Ishikawa (cell line): ENCODE data around the gene DLST.

Experiments
- CREB1 ChIP-seq: IDR thresholded peaks from 2 replicates; pipeline ENCODE4 v1.6.1; 2012; ENCODE audit warnings: low read depth
- EGR1 ChIP-seq: IDR thresholded peaks from 2 replicates; pipeline ENCODE4 v1.6.1; 2012
- EP300 ChIP-seq: IDR thresholded peaks from 2 replicates; pipeline ENCODE4 v1.6.1; 2012; ENCODE audit warnings: borderline replicate concordance
- RAD21 ChIP-seq: IDR thresholded peaks from 2 replicates; pipeline ENCODE4 v1.6.1; 2012; ENCODE audit warnings: low read depth
- TCF12 ChIP-seq: IDR thresholded peaks from 2 replicates; pipeline ENCODE4 v1.6.1; 2012; ENCODE audit warnings: low read depth
- ZBTB7A ChIP-seq: IDR thresholded peaks from 2 replicates; pipeline ENCODE4 v1.6.1; 2012; ENCODE audit warnings: low read depth
- TF ChIP-seq, protein P1 (sequence below): IDR thresholded peaks from 2 replicates; pipeline ENCODE4 v1.6.1; 2012; ENCODE audit warnings: low read depth, mild to moderate bottlenecking

DNA sequence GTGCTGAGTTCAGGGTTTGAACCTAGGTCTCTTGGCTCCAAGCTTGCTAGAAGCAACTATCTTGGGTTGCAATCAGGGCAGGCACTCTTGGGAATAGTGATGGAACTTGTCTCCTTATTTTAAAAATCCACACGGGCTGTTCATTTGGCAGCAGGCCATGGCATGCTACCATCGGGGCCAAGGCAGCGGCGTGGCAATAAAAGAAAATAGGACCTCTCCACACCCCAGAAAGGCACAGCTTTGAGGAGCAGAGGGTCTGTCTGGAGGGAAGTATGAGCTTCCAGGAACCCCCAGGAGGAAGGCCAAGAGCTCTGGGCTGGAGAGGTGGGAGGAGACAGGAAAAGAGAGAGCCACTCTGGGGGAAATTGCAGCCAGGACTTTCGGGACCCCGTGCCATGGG lies 26.0 kb downstream of the DLST start:
- TF ChIP-seq ZBTB7A (no peak), CREB1 (no peak), EGR1 (no peak), EP300 (no peak), RAD21 (no peak), TCF12 (no peak)
- TF ChIP-seq, protein P1, sequence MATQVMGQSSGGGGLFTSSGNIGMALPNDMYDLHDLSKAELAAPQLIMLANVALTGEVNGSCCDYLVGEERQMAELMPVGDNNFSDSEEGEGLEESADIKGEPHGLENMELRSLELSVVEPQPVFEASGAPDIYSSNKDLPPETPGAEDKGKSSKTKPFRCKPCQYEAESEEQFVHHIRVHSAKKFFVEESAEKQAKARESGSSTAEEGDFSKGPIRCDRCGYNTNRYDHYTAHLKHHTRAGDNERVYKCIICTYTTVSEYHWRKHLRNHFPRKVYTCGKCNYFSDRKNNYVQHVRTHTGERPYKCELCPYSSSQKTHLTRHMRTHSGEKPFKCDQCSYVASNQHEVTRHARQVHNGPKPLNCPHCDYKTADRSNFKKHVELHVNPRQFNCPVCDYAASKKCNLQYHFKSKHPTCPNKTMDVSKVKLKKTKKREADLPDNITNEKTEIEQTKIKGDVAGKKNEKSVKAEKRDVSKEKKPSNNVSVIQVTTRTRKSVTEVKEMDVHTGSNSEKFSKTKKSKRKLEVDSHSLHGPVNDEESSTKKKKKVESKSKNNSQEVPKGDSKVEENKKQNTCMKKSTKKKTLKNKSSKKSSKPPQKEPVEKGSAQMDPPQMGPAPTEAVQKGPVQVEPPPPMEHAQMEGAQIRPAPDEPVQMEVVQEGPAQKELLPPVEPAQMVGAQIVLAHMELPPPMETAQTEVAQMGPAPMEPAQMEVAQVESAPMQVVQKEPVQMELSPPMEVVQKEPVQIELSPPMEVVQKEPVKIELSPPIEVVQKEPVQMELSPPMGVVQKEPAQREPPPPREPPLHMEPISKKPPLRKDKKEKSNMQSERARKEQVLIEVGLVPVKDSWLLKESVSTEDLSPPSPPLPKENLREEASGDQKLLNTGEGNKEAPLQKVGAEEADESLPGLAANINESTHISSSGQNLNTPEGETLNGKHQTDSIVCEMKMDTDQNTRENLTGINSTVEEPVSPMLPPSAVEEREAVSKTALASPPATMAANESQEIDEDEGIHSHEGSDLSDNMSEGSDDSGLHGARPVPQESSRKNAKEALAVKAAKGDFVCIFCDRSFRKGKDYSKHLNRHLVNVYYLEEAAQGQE: no peak
